Measurements from ENCODE around the gene SLC15A3.
"Not testable (repeated sequence)": the region's sequence is repeated elsewhere in the genome, so short reads cannot be mapped to it uniquely, and the experiment has no call there.

Gene SLC15A3

GRCh38 chr11:60974726-60975125 is 22.8 kb upstream of the SLC15A3 start:
- no peak for ATAC-seq
- DNase-seq = no peak

GRCh38 chr11:60974316-60974715 is 22.3 kb upstream of the SLC15A3 start:
- not testable (repeated sequence) for DNase-seq, ATAC-seq

- ATAC-seq = no peak
- no peak for DNase-seq
Measured at GRCh38 chr11:60973699-60974098, 21.7 kb upstream of the SLC15A3 start.

GRCh38 chr11:60972182-60973030 is 20.4 kb upstream of the SLC15A3 start:
- ATAC-seq (peak; percentile 26), DNase-seq (no peak)

GRCh38 chr11:60971520-60971919 is 19.5 kb upstream of the SLC15A3 start, which contains the start of gene CD6:
TSS of gene CD6 (plus strand) at chr11:60971680. CDS start at chr11:60971866, 186 bp downstream.
- peak; percentile 67 for DNase-seq
- peak; percentile 69 for ATAC-seq

GRCh38 chr11:60970890-60971289 is 18.9 kb upstream of the SLC15A3 start:
- DNase-seq (no peak), ATAC-seq (no peak)

GRCh38 chr11:60970369-60970774 is 18.4 kb upstream of the SLC15A3 start:
- DNase-seq = peak; percentile 87
- peak; percentile 57 for ATAC-seq

- no peak for DNase-seq
- no peak for ATAC-seq
Measured at GRCh38 chr11:60968223-60968622, 16.2 kb upstream of the SLC15A3 start.

- DNase-seq = no peak
- ATAC-seq = no peak
Measured at GRCh38 chr11:60966890-60967289, 14.9 kb upstream of the SLC15A3 start.

GRCh38 chr11:60964801-60965200 is 12.8 kb upstream of the SLC15A3 start:
- ATAC-seq = no peak
- DNase-seq = no peak

- DNase-seq = no peak
Measured at GRCh38 chr11:60960405-60960804, 8.4 kb upstream of the SLC15A3 start.

GRCh38 chr11:60959431-60959830 is 7.5 kb upstream of the SLC15A3 start:
- no peak for DNase-seq

More at GRCh38 chr11:60960405-60960804, 8.4 kb upstream of the SLC15A3 start:
- no peak for ATAC-seq

GRCh38 chr11:60957188-60957587 is 5.2 kb upstream of the SLC15A3 start:
- DNase-seq (no peak), ATAC-seq (no peak)

More at GRCh38 chr11:60959431-60959830, 7.5 kb upstream of the SLC15A3 start:
- ATAC-seq = no peak

- DNase-seq = no peak
- ATAC-seq = no peak
Measured at GRCh38 chr11:60955571-60955970, 3.6 kb upstream of the SLC15A3 start.

GRCh38 chr11:60954421-60954820 is 2.4 kb upstream of the SLC15A3 start:
- DNase-seq (no peak), ATAC-seq (no peak)

- no peak for ATAC-seq
- DNase-seq = no peak
Measured at GRCh38 chr11:60953781-60954180, 1.8 kb upstream of the SLC15A3 start.

- no peak for DNase-seq
- ATAC-seq = no peak
Measured at GRCh38 chr11:60952742-60953170, 780 bp upstream of the SLC15A3 start.

GRCh38 chr11:60951606-60951903 is 421 bp downstream of the SLC15A3 start:
- no peak for DNase-seq
- ATAC-seq = no peak

- DNase-seq = peak; percentile 46
- ATAC-seq = peak; percentile 31
Measured at GRCh38 chr11:60950933-60951605, 907 bp downstream of the SLC15A3 start.

GRCh38 chr11:60950024-60950423 is 2.0 kb downstream of the SLC15A3 start:
- DNase-seq (no peak), ATAC-seq (no peak)

GRCh38 chr11:60948250-60948649 is 3.7 kb downstream of the SLC15A3 start:
- ATAC-seq (no peak), DNase-seq (no peak)

GRCh38 chr11:60947700-60948099 is 4.3 kb downstream of the SLC15A3 start:
- ATAC-seq (no peak), DNase-seq (no peak)

GRCh38 chr11:60946601-60947264 is 5.2 kb downstream of the SLC15A3 start:
- ATAC-seq = no peak
- no peak for DNase-seq

Data from stimulated activated naive CD8-positive, alpha-beta T cell treated with anti-CD3 and anti-CD28 coated beads, Interleukin-15, Interleukin-2, amounts not matched to agents 100 U/mL and 50 U/mL, for 24 hours (primary cell).